ENCODE data around the gene CCDC3.

The CCDC3 gene

GRCh38 chr10:12909182-12909835, 92.2 kb downstream of the CCDC3 start:
- no peak overlapping the region for H3K27ac ChIP-seq
- POLR2A ChIA-PET (ENCODE audit: low non-redundant PET), result no interaction called here
- DNase-seq (ENCODE audit: low spot score), result no peak
- TF ChIP-seq, protein P1, sequence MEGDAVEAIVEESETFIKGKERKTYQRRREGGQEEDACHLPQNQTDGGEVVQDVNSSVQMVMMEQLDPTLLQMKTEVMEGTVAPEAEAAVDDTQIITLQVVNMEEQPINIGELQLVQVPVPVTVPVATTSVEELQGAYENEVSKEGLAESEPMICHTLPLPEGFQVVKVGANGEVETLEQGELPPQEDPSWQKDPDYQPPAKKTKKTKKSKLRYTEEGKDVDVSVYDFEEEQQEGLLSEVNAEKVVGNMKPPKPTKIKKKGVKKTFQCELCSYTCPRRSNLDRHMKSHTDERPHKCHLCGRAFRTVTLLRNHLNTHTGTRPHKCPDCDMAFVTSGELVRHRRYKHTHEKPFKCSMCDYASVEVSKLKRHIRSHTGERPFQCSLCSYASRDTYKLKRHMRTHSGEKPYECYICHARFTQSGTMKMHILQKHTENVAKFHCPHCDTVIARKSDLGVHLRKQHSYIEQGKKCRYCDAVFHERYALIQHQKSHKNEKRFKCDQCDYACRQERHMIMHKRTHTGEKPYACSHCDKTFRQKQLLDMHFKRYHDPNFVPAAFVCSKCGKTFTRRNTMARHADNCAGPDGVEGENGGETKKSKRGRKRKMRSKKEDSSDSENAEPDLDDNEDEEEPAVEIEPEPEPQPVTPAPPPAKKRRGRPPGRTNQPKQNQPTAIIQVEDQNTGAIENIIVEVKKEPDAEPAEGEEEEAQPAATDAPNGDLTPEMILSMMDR (conservative IDR thresholded peaks at IDR 0.05; ENCODE audit: low read depth), result no peak
- CTCF ChIA-PET, result interaction anchor here (0.6 kb wide), 1 partner anchor 195 kb away, joined by 4 read pairs; no protein-coding TSS in a partner anchor

- DNase-seq (ENCODE audit: low spot score), result no peak
- CTCF ChIA-PET, result no interaction called here
- POLR2A ChIA-PET (ENCODE audit: low non-redundant PET), result no interaction called here
- H3K27ac ChIP-seq, result no peak overlapping the region
- TF ChIP-seq, protein P1 (conservative IDR thresholded peaks at IDR 0.05; ENCODE audit: low read depth), result no peak
These were observed 92.7 kb downstream of the CCDC3 start for GRCh38 chr10:12908773-12909172.

GRCh38 chr10:12907656-12908055, 93.9 kb downstream of the CCDC3 start:
- ChIA-PET POLR2A (ENCODE audit: low non-redundant PET) (no interaction called here), CTCF (no interaction called here)
- TF ChIP-seq, protein P1 (conservative IDR thresholded peaks at IDR 0.05; ENCODE audit: low read depth), result no peak

GRCh38 chr10:12906051-12906541, 95.4 kb downstream of the CCDC3 start:
- CTCF ChIA-PET, result no interaction called here

More at GRCh38 chr10:12907656-12908055, 93.9 kb downstream of the CCDC3 start:
- no peak overlapping the region for H3K27ac ChIP-seq
- DNase-seq (ENCODE audit: low spot score), result no peak

DNA sequence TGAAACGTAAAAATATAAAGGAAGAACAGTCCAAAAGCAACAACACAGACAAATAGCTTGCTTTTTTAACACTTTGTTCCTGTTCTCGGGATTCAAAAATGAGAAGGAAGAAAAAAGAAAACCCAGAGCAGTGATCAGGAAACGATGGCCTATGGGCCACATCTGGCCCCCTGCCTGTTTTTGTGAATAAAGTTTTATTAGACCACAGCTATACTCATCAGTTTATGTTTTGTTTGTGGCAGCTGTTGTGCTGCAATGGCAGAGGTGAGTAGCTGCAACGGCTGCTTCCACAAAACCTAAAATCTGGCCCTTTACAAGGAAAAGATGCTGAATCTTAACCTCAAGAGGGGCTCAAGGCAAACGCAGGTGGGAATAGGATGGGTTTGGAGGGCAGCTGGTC, 96.4 kb downstream of the CCDC3 start:
- ChIA-PET CTCF (interaction anchor here (0.6 to 0.9 kb wide), 2 partner anchors 9 to 189 kb away, joined by 3 to 5 read pairs; no protein-coding TSS in a partner anchor), POLR2A (ENCODE audit: low non-redundant PET) (no interaction called here)
- no peak for DNase-seq (ENCODE audit: low spot score)
- TF ChIP-seq, protein P1 (conservative IDR thresholded peaks at IDR 0.05; ENCODE audit: low read depth), result no peak
- H3K27ac ChIP-seq, result no peak overlapping the region

More at GRCh38 chr10:12906051-12906541, 95.4 kb downstream of the CCDC3 start:
- TF ChIP-seq, protein P1 (conservative IDR thresholded peaks at IDR 0.05; ENCODE audit: low read depth), result no peak
- H3K27ac ChIP-seq, result no peak overlapping the region
- DNase-seq (ENCODE audit: low spot score), result no peak
- POLR2A ChIA-PET (ENCODE audit: low non-redundant PET), result no interaction called here

GRCh38 chr10:12902851-12903358, 98.6 kb downstream of the CCDC3 start:
- H3K27ac ChIP-seq, result no peak overlapping the region
- TF ChIP-seq, protein P1 (conservative IDR thresholded peaks at IDR 0.05; ENCODE audit: low read depth), result no peak
- ChIA-PET POLR2A (ENCODE audit: low non-redundant PET) (no interaction called here), CTCF (interaction anchor here (0.6 to 2.3 kb wide), 9 partner anchors 11 to 638 kb away, joined by 3 to 17 read pairs (median 3); partner anchors contain the start of gene OPTN)
- no peak for DNase-seq (ENCODE audit: low spot score)
